A549 (cell line): ENCODE results near the gene KRTAP5-8.

ENCODE experiments used
- EP300 ChIP-seq, 2 experiments: fragments of >200 bp; sonication (Bioruptor Twin); formaldehyde crosslinking; IDR thresholded peaks; 2 replicates in 1 of 2; 3 replicates in 1 of 2; pipeline ENCODE4 v1.6.1; 2016 to 2017
- HOXB13 ChIP-seq: fragments of 250-450 bp; sonication (Bioruptor Pico); IDR thresholded peaks from 2 replicates; pipeline ENCODE4 v1.5.0; 2020; ENCODE audit warnings: low read depth, mild to moderate bottlenecking, moderate library complexity
- NR3C1 ChIP-seq: fragments of >200 bp; sonication (Bioruptor Twin); formaldehyde crosslinking; IDR thresholded peaks from 3 replicates; pipeline ENCODE4 v1.6.1; 2017
- POLR2A ChIP-seq: IDR thresholded peaks from 2 replicates; pipeline ENCODE4 v1.6.1; 2012; ENCODE audit warnings: mild to moderate bottlenecking, low read length
- RFX5 ChIP-seq: fragments of 450-650 bp; IDR thresholded peaks from 2 replicates; pipeline ENCODE4 v1.7.1; 2014; ENCODE audit warnings: antibody characterized with exemption, mild to moderate bottlenecking, moderate library complexity
- SREBF2 ChIP-seq: fragments of 450-650 bp; IDR thresholded peaks from 2 replicates; pipeline ENCODE4 v1.6.1; 2014; ENCODE audit warnings: mild to moderate bottlenecking, moderate library complexity
- TF ChIP-seq, protein P1 (sequence below): fragments of >200 bp; sonication (Bioruptor Twin); formaldehyde crosslinking; IDR thresholded peaks from 3 replicates; pipeline ENCODE4 v1.6.1; 2016
- TF ChIP-seq, protein P2 (sequence below): fragments of 450-650 bp; IDR thresholded peaks from 2 replicates; pipeline ENCODE4 v1.6.1; 2014; ENCODE audit warnings: antibody characterized with exemption
- TF ChIP-seq, protein P3 (sequence below): fragments of >200 bp; sonication (Bioruptor Twin); formaldehyde crosslinking; IDR thresholded peaks from 3 replicates; pipeline ENCODE4 v1.5.1; 2016
- TF ChIP-seq, protein P4 (sequence below): fragments of 150-350 bp; IDR thresholded peaks from 2 replicates; pipeline ENCODE4 v1.6.1; 2014; ENCODE audit warnings: low read depth, mild to moderate bottlenecking, low read length
- TF ChIP-seq, protein P5 (sequence below): IDR thresholded peaks from 2 replicates; pipeline ENCODE4 v1.6.1; 2012

DNA sequence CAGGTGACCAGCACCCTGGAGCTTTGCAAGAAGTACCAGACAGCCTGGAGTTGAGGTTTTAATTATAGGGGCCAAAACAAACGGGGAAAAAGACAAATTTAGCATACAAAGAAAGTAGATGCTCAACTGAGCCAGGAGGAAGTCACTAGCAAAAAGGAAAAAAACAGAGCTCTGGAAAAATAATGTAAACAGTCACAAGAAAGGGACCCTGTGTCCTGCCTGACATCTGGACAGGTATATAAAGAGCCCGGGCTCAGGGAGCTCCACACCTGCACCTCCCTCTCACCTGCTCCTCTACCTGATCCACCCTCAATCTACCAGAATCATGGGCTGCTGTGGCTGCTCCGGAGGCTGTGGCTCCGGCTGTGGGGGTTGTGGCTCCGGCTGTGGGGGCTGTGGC is 27.4 kb downstream of the KRTAP5-8 start, which contains the start of gene KRTAP5-10:
- TF ChIP-seq POLR2A (no peak), SREBF2 (no peak), RFX5 (no peak), NR3C1 (no peak), EP300 (IDR thresholded peaks at IDR 0.05) (no peak), HOXB13 (no peak)
- TF ChIP-seq, protein P1, sequence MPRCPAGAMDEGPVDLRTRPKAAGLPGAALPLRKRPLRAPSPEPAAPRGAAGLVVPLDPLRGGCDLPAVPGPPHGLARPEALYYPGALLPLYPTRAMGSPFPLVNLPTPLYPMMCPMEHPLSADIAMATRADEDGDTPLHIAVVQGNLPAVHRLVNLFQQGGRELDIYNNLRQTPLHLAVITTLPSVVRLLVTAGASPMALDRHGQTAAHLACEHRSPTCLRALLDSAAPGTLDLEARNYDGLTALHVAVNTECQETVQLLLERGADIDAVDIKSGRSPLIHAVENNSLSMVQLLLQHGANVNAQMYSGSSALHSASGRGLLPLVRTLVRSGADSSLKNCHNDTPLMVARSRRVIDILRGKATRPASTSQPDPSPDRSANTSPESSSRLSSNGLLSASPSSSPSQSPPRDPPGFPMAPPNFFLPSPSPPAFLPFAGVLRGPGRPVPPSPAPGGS: no peak
- TF ChIP-seq, protein P2, sequence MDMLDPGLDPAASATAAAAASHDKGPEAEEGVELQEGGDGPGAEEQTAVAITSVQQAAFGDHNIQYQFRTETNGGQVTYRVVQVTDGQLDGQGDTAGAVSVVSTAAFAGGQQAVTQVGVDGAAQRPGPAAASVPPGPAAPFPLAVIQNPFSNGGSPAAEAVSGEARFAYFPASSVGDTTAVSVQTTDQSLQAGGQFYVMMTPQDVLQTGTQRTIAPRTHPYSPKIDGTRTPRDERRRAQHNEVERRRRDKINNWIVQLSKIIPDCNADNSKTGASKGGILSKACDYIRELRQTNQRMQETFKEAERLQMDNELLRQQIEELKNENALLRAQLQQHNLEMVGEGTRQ: no peak
- TF ChIP-seq, protein P3, sequence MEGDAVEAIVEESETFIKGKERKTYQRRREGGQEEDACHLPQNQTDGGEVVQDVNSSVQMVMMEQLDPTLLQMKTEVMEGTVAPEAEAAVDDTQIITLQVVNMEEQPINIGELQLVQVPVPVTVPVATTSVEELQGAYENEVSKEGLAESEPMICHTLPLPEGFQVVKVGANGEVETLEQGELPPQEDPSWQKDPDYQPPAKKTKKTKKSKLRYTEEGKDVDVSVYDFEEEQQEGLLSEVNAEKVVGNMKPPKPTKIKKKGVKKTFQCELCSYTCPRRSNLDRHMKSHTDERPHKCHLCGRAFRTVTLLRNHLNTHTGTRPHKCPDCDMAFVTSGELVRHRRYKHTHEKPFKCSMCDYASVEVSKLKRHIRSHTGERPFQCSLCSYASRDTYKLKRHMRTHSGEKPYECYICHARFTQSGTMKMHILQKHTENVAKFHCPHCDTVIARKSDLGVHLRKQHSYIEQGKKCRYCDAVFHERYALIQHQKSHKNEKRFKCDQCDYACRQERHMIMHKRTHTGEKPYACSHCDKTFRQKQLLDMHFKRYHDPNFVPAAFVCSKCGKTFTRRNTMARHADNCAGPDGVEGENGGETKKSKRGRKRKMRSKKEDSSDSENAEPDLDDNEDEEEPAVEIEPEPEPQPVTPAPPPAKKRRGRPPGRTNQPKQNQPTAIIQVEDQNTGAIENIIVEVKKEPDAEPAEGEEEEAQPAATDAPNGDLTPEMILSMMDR: no peak
- TF ChIP-seq, protein P4, sequence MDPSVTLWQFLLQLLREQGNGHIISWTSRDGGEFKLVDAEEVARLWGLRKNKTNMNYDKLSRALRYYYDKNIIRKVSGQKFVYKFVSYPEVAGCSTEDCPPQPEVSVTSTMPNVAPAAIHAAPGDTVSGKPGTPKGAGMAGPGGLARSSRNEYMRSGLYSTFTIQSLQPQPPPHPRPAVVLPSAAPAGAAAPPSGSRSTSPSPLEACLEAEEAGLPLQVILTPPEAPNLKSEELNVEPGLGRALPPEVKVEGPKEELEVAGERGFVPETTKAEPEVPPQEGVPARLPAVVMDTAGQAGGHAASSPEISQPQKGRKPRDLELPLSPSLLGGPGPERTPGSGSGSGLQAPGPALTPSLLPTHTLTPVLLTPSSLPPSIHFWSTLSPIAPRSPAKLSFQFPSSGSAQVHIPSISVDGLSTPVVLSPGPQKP: no peak
- TF ChIP-seq, protein P5, sequence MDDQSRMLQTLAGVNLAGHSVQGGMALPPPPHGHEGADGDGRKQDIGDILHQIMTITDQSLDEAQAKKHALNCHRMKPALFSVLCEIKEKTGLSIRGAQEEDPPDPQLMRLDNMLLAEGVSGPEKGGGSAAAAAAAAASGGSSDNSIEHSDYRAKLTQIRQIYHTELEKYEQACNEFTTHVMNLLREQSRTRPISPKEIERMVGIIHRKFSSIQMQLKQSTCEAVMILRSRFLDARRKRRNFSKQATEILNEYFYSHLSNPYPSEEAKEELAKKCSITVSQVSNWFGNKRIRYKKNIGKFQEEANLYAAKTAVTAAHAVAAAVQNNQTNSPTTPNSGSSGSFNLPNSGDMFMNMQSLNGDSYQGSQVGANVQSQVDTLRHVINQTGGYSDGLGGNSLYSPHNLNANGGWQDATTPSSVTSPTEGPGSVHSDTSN: no peak
